ENCODE results near the gene SPINK2.

Gene SPINK2

GRCh38 chr4:56799824-56800756, 21.4 kb downstream of the SPINK2 start:
- peak; percentile 79 for DNase-seq (ENCODE audit: low spot score)
- TF ChIP-seq CTCF (IDR thresholded peaks at IDR 0.05; ENCODE audit: extremely low read depth, missing control alignments), result peak; percentile 83

GRCh38 chr4:56799161-56799759, 22.2 kb downstream of the SPINK2 start:
- DNase-seq (ENCODE audit: low spot score), result no peak
- no peak for TF ChIP-seq CTCF (IDR thresholded peaks at IDR 0.05; ENCODE audit: extremely low read depth, missing control alignments)

- DNase-seq (ENCODE audit: low spot score), result no peak
- no peak for TF ChIP-seq CTCF (IDR thresholded peaks at IDR 0.05; ENCODE audit: extremely low read depth, missing control alignments)
Observed at GRCh38 chr4:56796211-56796610, 25.3 kb downstream of the SPINK2 start.

DNA sequence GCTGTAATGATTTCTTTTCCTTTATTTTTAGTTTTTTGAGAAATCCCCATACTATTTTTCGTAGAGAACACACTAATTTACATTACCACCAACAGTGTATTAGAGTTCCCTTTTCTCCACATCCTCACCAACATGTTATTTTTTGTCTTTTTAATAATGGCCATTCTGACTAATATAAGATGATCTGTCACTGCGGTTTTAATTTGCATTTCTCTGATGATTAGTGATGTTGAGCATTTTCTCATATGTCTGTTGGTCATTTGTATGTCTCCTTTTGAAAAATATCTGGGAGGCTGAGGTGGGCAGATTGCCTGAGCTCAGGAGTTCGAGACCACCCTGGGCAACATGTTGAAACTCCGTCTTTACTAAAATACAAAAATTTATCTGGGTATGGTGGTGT, 30.2 kb downstream of the SPINK2 start:
- DNase-seq (ENCODE audit: low spot score), result no peak
- no peak for TF ChIP-seq CTCF (IDR thresholded peaks at IDR 0.05; ENCODE audit: extremely low read depth, missing control alignments)

- DNase-seq (ENCODE audit: low spot score), result no peak
- TF ChIP-seq CTCF (IDR thresholded peaks at IDR 0.05; ENCODE audit: extremely low read depth, missing control alignments), result no peak
Observed at GRCh38 chr4:56790691-56791091, 30.8 kb downstream of the SPINK2 start.

GRCh38 chr4:56788081-56788480, 33.4 kb downstream of the SPINK2 start:
- TF ChIP-seq CTCF (IDR thresholded peaks at IDR 0.05; ENCODE audit: extremely low read depth, missing control alignments), result no peak
- DNase-seq (ENCODE audit: low spot score), result no peak

DNA sequence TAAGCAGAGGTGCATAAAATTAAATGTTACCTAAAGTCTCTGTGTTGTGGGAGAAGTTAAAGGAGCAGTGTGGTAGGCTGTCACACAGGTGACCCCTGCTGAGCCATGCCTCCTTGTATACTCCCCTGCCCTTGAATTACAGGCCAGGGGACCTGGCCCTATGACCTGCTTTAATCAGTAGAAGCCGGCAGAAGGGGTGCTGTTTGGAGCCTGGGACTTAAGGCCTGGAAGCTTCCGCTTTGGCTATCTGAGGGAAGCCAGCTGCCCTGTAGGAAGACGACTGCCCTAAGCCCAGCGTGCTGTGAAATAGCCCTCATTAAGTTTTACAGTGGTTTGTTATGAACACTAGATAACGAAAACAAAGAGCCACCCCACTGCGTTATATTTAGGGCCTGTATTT, 34.1 kb downstream of the SPINK2 start:
- no peak for DNase-seq (ENCODE audit: low spot score)
- no peak for TF ChIP-seq CTCF (IDR thresholded peaks at IDR 0.05; ENCODE audit: extremely low read depth, missing control alignments)

Measured in GM20000 (cell line).